ENCODE measurements around the gene DNAH11.
"Not testable (repeated sequence)": the region's sequence is repeated elsewhere in the genome, so short reads cannot be mapped to it uniquely, and the experiment has no call there.

DNAH11 gene

DNA sequence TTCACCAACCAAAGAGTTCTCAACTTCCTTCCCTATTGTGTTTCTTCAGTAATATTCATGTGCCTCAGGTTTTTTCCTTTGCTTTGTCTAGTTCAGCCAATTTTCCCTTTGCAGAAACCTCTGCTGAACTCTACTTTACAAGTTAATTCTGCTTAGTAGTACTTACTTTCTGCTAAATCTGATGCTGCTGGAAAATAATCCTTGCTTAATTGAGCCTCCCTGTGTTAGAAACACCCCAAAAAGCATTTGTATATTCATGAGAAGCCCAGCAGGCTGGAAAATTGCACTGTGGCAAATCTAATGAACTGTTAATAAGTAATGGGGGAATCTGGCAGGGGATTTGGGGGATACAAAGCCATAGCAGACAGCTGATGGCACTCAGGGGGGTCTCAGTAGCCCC is 324.4 kb downstream of the DNAH11 start:
- no peak overlapping the region for H3K4me3 ChIP-seq (replicated peaks; ENCODE audit: low read depth, low read length)
- no peak for DNase-seq (ENCODE audit: low read depth)
- TF ChIP-seq, protein P1, sequence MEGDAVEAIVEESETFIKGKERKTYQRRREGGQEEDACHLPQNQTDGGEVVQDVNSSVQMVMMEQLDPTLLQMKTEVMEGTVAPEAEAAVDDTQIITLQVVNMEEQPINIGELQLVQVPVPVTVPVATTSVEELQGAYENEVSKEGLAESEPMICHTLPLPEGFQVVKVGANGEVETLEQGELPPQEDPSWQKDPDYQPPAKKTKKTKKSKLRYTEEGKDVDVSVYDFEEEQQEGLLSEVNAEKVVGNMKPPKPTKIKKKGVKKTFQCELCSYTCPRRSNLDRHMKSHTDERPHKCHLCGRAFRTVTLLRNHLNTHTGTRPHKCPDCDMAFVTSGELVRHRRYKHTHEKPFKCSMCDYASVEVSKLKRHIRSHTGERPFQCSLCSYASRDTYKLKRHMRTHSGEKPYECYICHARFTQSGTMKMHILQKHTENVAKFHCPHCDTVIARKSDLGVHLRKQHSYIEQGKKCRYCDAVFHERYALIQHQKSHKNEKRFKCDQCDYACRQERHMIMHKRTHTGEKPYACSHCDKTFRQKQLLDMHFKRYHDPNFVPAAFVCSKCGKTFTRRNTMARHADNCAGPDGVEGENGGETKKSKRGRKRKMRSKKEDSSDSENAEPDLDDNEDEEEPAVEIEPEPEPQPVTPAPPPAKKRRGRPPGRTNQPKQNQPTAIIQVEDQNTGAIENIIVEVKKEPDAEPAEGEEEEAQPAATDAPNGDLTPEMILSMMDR (IDR thresholded peaks at IDR 0.05; ENCODE audit: low read length, missing control alignments): no peak

DNA sequence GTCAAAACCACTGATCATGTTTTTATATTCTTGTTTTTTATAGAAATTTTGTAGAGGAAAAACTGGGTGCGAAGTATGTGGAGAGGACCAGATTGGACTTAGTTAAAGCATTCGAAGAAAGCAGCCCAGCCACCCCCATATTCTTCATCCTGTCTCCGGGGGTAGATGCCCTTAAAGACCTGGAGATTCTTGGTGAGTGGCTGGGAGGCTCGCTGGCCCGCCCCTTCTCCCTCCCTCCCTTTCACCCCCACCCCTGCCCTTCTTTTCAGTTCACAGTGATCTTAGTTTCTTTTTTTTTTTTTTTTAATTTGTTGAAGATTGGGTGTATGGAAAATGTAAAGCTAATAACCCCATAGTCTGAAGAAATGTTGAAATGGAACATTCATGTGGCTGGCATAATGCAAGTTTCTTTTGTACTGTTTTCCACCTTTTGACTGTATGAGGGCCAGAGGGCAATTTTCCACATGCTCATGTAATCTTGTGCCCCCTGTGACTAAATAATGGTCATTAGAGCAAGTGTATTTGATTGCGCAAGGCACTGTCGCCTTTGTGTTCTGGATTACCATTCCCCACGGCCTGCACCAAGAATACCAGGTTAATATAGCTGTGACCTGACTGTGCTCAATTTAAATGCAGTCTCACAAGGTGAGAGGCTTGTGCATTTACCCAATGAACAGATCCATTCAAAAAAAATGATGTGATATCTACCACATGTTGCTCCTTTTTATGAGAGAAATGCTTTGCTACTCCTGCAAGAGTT is 325.2 kb downstream of the DNAH11 start:
- DNase-seq (ENCODE audit: low read depth): no peak
- H3K4me3 ChIP-seq (replicated peaks; ENCODE audit: low read depth, low read length): no peak overlapping the region
- TF ChIP-seq, protein P1 (IDR thresholded peaks at IDR 0.05; ENCODE audit: low read length, missing control alignments): no peak

GRCh38 chr7:21868576-21868850 is 325.7 kb downstream of the DNAH11 start:
- TF ChIP-seq, protein P1 (IDR thresholded peaks at IDR 0.05; ENCODE audit: low read length, missing control alignments): no peak
- no peak overlapping the region for H3K4me3 ChIP-seq (replicated peaks; ENCODE audit: low read depth, low read length)
- no peak for DNase-seq (ENCODE audit: low read depth)

DNA sequence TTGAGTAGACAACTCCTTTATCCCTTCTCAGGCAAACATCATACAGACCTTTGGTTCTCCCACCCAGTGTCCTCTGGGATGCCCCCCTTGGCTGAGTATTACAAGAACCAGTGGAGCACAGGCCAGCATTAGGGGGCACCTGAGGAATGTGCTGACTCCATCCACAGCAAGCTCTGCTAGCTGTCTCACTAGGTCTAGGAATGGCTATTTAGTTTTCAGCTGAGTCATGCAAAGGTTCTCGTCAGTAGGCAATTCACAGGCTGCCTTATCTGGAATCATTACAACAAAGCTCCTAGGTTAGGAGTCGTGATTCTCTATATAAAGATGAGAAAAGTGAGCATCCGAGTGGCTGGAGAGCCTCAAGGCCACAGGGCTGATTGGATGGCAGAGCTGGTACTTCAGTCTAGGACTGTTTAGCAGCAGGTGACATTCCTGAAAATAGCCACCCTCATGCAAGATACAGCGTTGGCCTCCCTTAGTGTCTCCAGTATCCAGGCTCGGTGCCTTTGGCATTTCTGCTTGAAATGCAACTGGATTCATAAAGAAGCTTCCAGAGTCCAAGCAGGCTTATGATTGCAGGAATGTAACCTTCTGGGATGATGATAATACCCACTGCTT is 327.1 kb downstream of the DNAH11 start:
- TF ChIP-seq, protein P1 (IDR thresholded peaks at IDR 0.05; ENCODE audit: low read length, missing control alignments): no peak
- no peak overlapping the region for H3K4me3 ChIP-seq (replicated peaks; ENCODE audit: low read depth, low read length)
- peak; percentile 33 for DNase-seq (ENCODE audit: low read depth)

DNA sequence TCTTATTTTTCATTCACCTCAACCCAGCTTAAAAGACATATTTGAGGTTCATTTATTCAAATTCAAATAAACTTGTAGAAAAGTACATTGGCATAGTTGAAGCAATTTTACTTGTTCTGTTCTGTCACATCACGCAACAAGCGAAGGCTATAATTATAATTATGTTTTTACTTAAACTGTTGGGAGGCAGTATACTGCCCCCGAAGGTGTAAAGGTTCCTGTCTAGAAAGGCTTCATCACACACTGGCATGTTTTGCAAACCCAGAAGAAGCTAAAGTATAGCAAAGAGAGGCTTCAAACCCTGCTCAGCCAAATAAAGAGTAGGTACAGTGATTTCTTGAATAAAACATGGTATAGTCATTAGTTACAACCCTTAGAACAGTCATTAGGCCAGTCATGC is 340.2 kb downstream of the DNAH11 start:
- H3K4me3 ChIP-seq (replicated peaks; ENCODE audit: low read depth, low read length): no peak overlapping the region
- TF ChIP-seq, protein P1 (IDR thresholded peaks at IDR 0.05; ENCODE audit: low read length, missing control alignments): no peak
- no peak for DNase-seq (ENCODE audit: low read depth)

- not testable (repeated sequence) for H3K4me3 ChIP-seq (replicated peaks; ENCODE audit: low read depth, low read length); DNase-seq (ENCODE audit: low read depth)
These were observed 340.7 kb downstream of the DNAH11 start for GRCh38 chr7:21883501-21883900.

DNA sequence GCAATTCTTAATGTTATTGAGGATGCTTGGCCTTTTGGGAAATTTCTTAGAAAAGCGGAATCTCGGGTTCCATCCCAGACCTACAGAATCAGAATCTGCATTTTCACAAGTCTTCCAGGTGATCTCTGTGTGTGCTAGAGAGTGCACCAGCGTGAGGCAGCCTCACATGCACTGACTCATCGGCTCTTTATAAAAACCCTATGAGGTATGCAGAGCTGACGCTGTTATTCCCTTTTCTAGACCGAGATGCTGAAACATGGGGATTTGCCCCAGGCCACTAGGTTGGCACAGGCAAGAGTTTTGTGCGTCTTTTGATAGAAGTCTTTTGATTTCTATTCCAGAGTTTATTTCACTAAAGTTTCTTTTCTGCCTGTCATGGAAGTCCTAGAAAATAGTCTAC is 341.7 kb downstream of the DNAH11 start:
- TF ChIP-seq, protein P1 (IDR thresholded peaks at IDR 0.05; ENCODE audit: low read length, missing control alignments): no peak
- no peak for DNase-seq (ENCODE audit: low read depth)
- H3K4me3 ChIP-seq (replicated peaks; ENCODE audit: low read depth, low read length): no peak overlapping the region
